AG04450 (cell line): ENCODE measurements around the gene TBATA. TPM values are rescaled to one million over a fixed set of nuclear protein-coding genes. Genes with fewer than 3 reads are reported as not detected.

Experiments used
- CTCF ChIA-PET: fragments of 300-600, 350-600 bp; formaldehyde crosslinking; extraction: SDS; loops from one replicate; lab custom pipeline; 2022; ENCODE audit warnings: antibody characterized with exemption, inconsistent platforms; lab: Charles Lee
- POLR2A ChIA-PET: fragments of 350-600 bp; formaldehyde crosslinking; extraction: SDS; loops from one replicate; lab custom pipeline; 2021; ENCODE audit warnings: antibody characterized with exemption, inconsistent platforms; lab: Yijun Ruan, JAX
- DNase-seq: peaks from one replicate; pipeline ENCODE4 v3.0.0-alpha.2; 2011; ENCODE audit warnings: low read depth, low spot score
- H3K27ac ChIP-seq: one replicate; pipeline ENCODE4 v1.5.1; 2012; ENCODE audit warnings: low read depth, low read length, control low read depth
- H3K27me3 ChIP-seq: one replicate; pipeline ENCODE4 v1.6.0; 2012; ENCODE audit warnings: low read length; ENCODE audit not compliant: control insufficient read depth, insufficient read depth
- H3K4me3 ChIP-seq: 2 replicates; pipeline ENCODE4 v1.5.1; 2011; ENCODE audit warnings: mild to moderate bottlenecking, low read depth, low read length, control low read depth
- H3K9me3 ChIP-seq: 2 replicates; pipeline ENCODE4 v1.5.1; 2012; ENCODE audit warnings: low read length; ENCODE audit not compliant: control insufficient read depth, insufficient read depth
- CTCF ChIP-seq: IDR thresholded peaks from 2 replicates; pipeline ENCODE4 v1.5.1; 2011; ENCODE audit warnings: low read depth, low read length, control low read depth, inconsistent platforms
- polyA plus RNA-seq: library from polyadenylated mRNA; depleted of rRNA; stranded (reverse); fragments of >200 nt; gene quantifications from 2 replicates; pipeline ENCODE4 v1.2.3, GENCODE V29; 2011

Gene TBATA
- polyA plus RNA-seq, 1 experiment, result not detected

DNA sequence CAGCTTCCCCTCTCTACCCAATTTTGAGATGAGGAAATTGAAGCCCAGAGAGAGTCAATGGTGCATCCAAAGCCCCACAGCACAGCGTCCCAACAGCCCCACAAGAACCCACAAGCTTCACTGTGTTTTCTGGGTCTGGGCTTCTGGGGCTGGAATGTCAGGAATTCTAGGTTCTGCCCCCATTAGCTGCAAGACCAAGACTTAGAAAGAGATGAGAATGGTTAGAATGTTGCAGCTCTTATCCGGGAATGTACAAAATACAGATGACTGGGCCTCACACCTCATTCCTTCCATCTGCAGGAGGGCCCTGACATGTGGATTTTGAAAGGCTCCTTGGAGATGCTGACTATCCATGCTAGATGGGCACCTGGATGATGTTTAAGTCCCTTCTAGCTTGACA is 24.5 kb upstream of the TBATA start:
- no peak for TF ChIP-seq CTCF
- no peak for DNase-seq
- ChIA-PET POLR2A (interaction anchor here (0.7 kb wide), 1 partner anchor 153 kb away, joined by 3 read pairs; no protein-coding TSS in a partner anchor), CTCF (no interaction called here)
- H3K9me3 ChIP-seq, result no peaks in the 10 kb centered on the region; the same call in 1 of the 2 replicates
- H3K27ac ChIP-seq, result no peak overlapping the region
- peaks cover 24% of the 10 kb centered on the region for H3K27me3 ChIP-seq
- H3K4me3 ChIP-seq, result no peak overlapping the region

DNA sequence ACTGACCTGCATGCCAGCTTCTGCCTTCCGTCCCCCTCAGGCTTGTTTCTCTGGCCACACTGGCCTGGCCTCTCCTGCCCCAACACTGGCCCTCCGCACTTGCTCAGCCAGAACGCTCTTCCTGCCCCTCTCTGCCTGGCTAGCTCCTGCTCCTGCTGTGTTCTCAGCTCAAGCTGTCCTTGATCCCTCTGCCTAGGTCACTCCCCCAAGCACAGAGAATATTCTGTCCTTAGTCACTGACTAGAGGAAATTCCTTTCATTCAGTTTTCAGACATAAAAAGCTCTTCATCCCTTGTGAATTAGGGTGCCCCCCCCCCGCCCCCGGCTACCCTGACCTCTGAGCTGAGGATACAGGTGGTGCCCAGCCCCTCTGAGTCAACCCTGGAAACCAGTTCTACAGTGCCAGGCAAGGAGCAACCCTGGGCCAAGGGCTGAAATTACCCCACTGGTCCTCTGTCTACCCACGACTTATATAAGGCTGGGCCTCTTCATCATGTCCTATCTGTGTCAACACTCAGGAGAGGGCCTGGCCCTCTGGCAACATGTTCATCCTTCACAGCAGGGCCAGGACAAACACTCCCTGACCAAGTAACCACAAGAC is 23.9 kb upstream of the TBATA start:
- TF ChIP-seq CTCF, result no peak
- ChIA-PET POLR2A (no interaction called here), CTCF (no interaction called here)
- Histone ChIP-seq H3K4me3 (no peak overlapping the region), H3K27ac (no peak overlapping the region), H3K27me3 (peaks cover 24% of the 10 kb centered on the region), H3K9me3 (no peaks in the 10 kb centered on the region; the same call in 1 of the 2 replicates)
- DNase-seq, result no peak

DNA sequence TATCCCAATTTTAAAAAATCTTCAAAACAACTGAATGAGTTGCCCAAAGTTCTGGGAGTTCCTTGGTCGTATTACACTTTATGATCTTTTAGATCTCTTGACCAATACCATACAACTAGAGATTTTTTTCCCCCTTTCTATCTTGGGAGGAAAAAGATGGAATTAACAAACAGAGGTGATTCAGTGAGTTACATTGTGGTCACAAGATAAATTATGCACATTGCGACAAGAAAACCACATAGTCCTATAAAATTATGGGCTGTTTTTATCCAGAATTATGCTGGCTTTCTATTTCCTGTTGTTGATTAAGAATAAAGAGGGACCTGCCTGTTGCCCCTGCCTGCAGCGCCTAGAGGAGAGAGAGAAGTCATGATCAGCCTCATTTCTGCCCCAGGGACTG is 22.4 kb upstream of the TBATA start:
- POLR2A ChIA-PET, result no interaction called here
- CTCF ChIA-PET, result no interaction called here
- H3K27me3 ChIP-seq, result peaks cover 22% of the 10 kb centered on the region
- no peak for DNase-seq
- no peaks in the 10 kb centered on the region; the same call in 1 of the 2 replicates for H3K9me3 ChIP-seq
- no peak for TF ChIP-seq CTCF
- no peak overlapping the region for H3K4me3 ChIP-seq
- no peak overlapping the region for H3K27ac ChIP-seq

GRCh38 chr10:70806841-70807240 is 21.7 kb upstream of the TBATA start:
- no peak for TF ChIP-seq CTCF
- DNase-seq, result no peak
- ChIA-PET CTCF (no interaction called here), POLR2A (no interaction called here)
- Histone ChIP-seq H3K27ac (no peak overlapping the region), H3K4me3 (no peak overlapping the region), H3K9me3 (no peaks in the 10 kb centered on the region; the same call in 1 of the 2 replicates), H3K27me3 (peaks cover 18% of the 10 kb centered on the region)

GRCh38 chr10:70805619-70806215 is 20.5 kb upstream of the TBATA start:
- TF ChIP-seq CTCF, result no peak
- DNase-seq, result no peak
- H3K27me3 ChIP-seq, result peaks cover 24% of the 10 kb centered on the region
- no peak overlapping the region for H3K4me3 ChIP-seq
- no peaks in the 10 kb centered on the region; the same call in 1 of the 2 replicates for H3K9me3 ChIP-seq
- H3K27ac ChIP-seq, result no peak overlapping the region
- ChIA-PET CTCF (interaction anchor here (0.8 kb wide), 1 partner anchor 67 kb away, joined by 3 read pairs; no protein-coding TSS in a partner anchor), POLR2A (no interaction called here)
